ENCODE measurements around the gene GUCY2F.

GRCh38 chrX:109378281-109378680 lies 103.6 kb downstream of the GUCY2F start:
- no peak for TF ChIP-seq CTCF (IDR thresholded peaks at IDR 0.05)
- TF ChIP-seq POLR2A (IDR thresholded peaks at IDR 0.05) = no peak
